Endothelial cell (in vitro differentiated cells): ENCODE results near the gene AGO3. TPM values are rescaled to one million over a fixed set of nuclear protein-coding genes. Genes with fewer than 3 reads are reported as not detected.

Source experiments
- DNase-seq: peaks from one replicate; pipeline ENCODE4 v3.0.0; 2021; ENCODE audit warnings: low spot score
- H3K27ac Mint-ChIP-seq: one replicate; pipeline ENCODE4 v1.8.0; 2021; ENCODE audit warnings: mixed read lengths, inconsistent platforms; ENCODE audit not compliant: unreplicated experiment
- H3K27me3 Mint-ChIP-seq: one replicate; pipeline ENCODE4 v1.8.0; 2021; ENCODE audit warnings: mild to moderate bottlenecking, moderate library complexity, mixed read lengths, inconsistent platforms; ENCODE audit not compliant: unreplicated experiment
- H3K36me3 Mint-ChIP-seq: one replicate; pipeline ENCODE4 v1.8.0; 2021; ENCODE audit warnings: mild to moderate bottlenecking, low read depth, mixed read lengths, inconsistent platforms; ENCODE audit not compliant: unreplicated experiment
- H3K4me1 Mint-ChIP-seq: one replicate; pipeline ENCODE4 v1.8.0; 2021; ENCODE audit warnings: mild to moderate bottlenecking, mixed read lengths, inconsistent platforms; ENCODE audit not compliant: unreplicated experiment
- H3K4me3 Mint-ChIP-seq: one replicate; pipeline ENCODE4 v1.8.0; 2021; ENCODE audit warnings: mild to moderate bottlenecking, mixed read lengths, inconsistent platforms; ENCODE audit not compliant: unreplicated experiment
- H3K9me3 Mint-ChIP-seq: one replicate; pipeline ENCODE4 v1.8.0; 2021; ENCODE audit warnings: mixed read lengths, inconsistent platforms; ENCODE audit not compliant: unreplicated experiment
- total RNA-seq: library from RNA; stranded (reverse); fragmentation: NEBNext Ultra II Directional; extraction: Animal tissue kit (Norgen Biotek cat#: 25700); gene quantifications from one replicate; pipeline ENCODE4 v1.2.1, GENCODE V29; 2021; ENCODE audit not compliant: unreplicated experiment
- TF ChIP-seq, protein P1 (sequence below): fragments of 200-600 bp; sonication (generic); IDR thresholded peaks from one replicate; pipeline ENCODE4 v1.5.0; 2021; ENCODE audit warnings: antibody characterized with exemption; ENCODE audit not compliant: unreplicated experiment

Gene AGO3
- total RNA-seq, 1 donor from 2014 or later: 25.9 TPM

DNA sequence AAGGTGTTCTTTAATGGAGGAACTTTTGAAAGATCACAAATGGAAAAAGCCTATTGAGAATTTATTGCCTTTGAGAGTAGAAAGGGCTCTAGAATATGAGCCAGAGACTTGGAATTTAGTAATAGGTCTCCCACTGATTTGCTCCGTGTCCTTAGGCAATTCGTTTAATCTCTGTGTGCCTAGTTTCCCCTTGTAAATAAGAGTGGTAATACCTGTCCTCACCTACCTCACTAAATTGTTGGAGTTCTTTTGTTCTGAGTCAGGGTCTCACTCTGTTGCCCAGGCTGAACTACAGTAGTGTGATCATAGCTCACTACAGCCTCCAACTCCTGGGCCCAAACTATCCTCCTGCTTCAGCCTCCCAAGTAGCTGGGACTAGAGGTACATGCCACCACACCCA lies 138.0 kb downstream of the AGO3 start:
- H3K4me3 Mint-ChIP-seq: no peak overlapping the region
- H3K27me3 Mint-ChIP-seq: no peaks in the 10 kb centered on the region
- H3K27ac Mint-ChIP-seq: no peak overlapping the region
- no peak for DNase-seq
- peaks cover 3% of the 10 kb centered on the region for H3K36me3 Mint-ChIP-seq
- H3K4me1 Mint-ChIP-seq: no peaks in the 10 kb centered on the region
- TF ChIP-seq, protein P1, sequence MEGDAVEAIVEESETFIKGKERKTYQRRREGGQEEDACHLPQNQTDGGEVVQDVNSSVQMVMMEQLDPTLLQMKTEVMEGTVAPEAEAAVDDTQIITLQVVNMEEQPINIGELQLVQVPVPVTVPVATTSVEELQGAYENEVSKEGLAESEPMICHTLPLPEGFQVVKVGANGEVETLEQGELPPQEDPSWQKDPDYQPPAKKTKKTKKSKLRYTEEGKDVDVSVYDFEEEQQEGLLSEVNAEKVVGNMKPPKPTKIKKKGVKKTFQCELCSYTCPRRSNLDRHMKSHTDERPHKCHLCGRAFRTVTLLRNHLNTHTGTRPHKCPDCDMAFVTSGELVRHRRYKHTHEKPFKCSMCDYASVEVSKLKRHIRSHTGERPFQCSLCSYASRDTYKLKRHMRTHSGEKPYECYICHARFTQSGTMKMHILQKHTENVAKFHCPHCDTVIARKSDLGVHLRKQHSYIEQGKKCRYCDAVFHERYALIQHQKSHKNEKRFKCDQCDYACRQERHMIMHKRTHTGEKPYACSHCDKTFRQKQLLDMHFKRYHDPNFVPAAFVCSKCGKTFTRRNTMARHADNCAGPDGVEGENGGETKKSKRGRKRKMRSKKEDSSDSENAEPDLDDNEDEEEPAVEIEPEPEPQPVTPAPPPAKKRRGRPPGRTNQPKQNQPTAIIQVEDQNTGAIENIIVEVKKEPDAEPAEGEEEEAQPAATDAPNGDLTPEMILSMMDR: no peak
- no peaks in the 10 kb centered on the region for H3K9me3 Mint-ChIP-seq

DNA sequence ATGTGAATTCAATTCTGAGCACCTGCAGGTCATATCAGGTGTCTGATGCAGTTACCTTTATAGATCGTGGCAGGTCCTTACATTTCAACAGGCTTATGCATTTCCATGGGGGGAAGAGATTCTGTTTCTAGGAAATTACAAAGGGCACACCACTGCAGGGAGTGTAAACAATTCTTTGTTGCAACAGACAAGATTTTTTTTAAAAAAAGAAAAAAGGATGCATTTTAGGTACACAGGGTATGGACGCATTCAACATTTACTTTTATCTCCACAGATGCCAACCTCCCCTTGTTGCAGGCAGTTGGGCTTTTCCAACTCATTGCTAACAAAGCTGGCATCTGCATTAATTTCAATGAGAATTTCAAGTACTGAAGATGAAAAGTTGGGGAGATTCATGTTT lies 139.4 kb downstream of the AGO3 start:
- H3K4me3 Mint-ChIP-seq: no peak overlapping the region
- H3K27ac Mint-ChIP-seq: no peak overlapping the region
- TF ChIP-seq, protein P1: no peak
- no peaks in the 10 kb centered on the region for H3K9me3 Mint-ChIP-seq
- no peaks in the 10 kb centered on the region for H3K4me1 Mint-ChIP-seq
- DNase-seq: no peak
- H3K27me3 Mint-ChIP-seq: no peaks in the 10 kb centered on the region
- no peaks in the 10 kb centered on the region for H3K36me3 Mint-ChIP-seq

DNA sequence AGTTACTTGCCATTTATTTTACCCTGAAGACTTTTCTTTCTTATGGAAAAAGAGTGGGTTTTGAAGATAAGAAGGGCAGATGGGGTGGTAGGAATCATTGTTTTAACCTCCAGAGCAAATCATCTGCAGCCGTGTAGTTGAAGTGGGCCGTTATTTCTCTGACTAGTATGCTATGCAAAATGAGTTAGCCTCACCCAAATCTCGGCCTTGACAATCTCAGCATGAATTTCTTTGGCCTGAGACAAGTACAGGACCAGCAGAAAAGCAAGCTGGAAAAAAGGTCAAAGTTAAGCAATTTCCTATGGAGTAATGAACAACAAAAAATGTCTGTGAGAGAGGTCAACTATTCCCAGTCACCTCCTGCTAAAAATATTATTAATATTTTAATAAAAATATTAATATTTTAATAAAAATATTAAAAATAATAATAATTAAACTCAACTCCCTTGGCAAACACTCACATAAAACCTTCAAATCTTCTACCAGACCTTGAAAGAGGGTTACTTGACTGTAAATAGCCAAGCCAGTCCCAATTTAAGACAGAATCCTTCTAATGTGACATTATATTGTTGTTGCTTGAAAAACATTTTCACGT lies 146.2 kb downstream of the AGO3 start:
- no peak overlapping the region for H3K4me3 Mint-ChIP-seq
- H3K36me3 Mint-ChIP-seq: no peaks in the 10 kb centered on the region
- no peak overlapping the region for H3K27ac Mint-ChIP-seq
- no peaks in the 10 kb centered on the region for H3K27me3 Mint-ChIP-seq
- H3K9me3 Mint-ChIP-seq: no peaks in the 10 kb centered on the region
- H3K4me1 Mint-ChIP-seq: no peaks in the 10 kb centered on the region
- TF ChIP-seq, protein P1: no peak
- no peak for DNase-seq

DNA sequence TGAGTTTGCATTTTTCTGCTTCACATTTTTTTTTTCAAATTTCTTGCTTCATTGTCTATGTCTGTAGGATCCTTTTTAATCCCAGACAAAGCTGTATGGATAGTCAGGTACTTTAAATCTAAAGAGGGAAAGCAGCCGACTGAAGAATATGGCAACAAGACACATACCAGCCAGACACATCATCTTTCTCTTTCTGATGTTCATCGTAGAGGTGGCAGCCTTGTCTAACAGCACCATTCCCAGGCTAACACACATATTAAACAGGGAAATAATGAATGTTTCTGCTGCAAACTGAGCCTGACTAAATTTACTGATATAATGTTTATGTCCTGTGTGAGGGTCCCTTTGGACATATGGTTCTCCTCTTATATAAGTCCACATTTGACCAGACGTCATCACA lies 149.3 kb downstream of the AGO3 start:
- TF ChIP-seq, protein P1: no peak
- Mint-ChIP-seq H3K27ac (no peak overlapping the region), H3K9me3 (no peaks in the 10 kb centered on the region), H3K27me3 (peaks cover 4% of the 10 kb centered on the region), H3K4me3 (no peak overlapping the region), H3K4me1 (no peaks in the 10 kb centered on the region), H3K36me3 (no peaks in the 10 kb centered on the region)
- DNase-seq: no peak

DNA sequence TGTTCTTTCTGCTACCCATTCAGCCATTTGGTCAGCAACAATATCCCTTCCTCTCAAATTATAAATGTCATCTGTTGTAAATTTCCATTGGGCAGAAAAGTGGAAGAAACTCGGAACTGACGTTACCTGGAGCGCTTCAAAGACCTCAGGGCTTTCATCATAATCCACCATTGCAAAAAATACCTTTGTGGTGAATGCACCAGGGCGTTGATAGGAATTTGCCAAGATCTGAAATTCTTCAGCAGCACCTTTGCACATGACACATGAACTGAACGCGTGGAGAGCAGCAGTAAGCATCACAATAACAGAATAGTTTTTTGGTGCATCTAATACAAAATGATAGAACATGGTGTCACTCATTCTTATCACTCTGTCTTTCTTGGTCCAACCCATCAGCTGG lies 149.9 kb downstream of the AGO3 start:
- H3K27me3 Mint-ChIP-seq: peaks cover 4% of the 10 kb centered on the region
- H3K9me3 Mint-ChIP-seq: no peaks in the 10 kb centered on the region
- H3K27ac Mint-ChIP-seq: no peak overlapping the region
- H3K36me3 Mint-ChIP-seq: no peaks in the 10 kb centered on the region
- TF ChIP-seq, protein P1: no peak
- no peak for DNase-seq
- no peaks in the 10 kb centered on the region for H3K4me1 Mint-ChIP-seq
- no peak overlapping the region for H3K4me3 Mint-ChIP-seq
